HG03469 (cell line): ENCODE results near the gene ZBED5.
A peak's percentile ranks its signal among the peaks of the same experiment; 100 is the strongest.
"Not testable (repeated sequence)": the region's sequence is repeated elsewhere in the genome, so short reads cannot be mapped to it uniquely, and the experiment has no call there.

ENCODE experiments used
- ATAC-seq: cut with Tn5 transposase; IDR thresholded peaks from one replicate; pipeline ENCODE4 v1.9.1; 2021; ENCODE audit warnings: mild to moderate bottlenecking, moderate library complexity, moderate number of reproducible peaks; ENCODE audit not compliant: unreplicated experiment

ZBED5 gene

DNA sequence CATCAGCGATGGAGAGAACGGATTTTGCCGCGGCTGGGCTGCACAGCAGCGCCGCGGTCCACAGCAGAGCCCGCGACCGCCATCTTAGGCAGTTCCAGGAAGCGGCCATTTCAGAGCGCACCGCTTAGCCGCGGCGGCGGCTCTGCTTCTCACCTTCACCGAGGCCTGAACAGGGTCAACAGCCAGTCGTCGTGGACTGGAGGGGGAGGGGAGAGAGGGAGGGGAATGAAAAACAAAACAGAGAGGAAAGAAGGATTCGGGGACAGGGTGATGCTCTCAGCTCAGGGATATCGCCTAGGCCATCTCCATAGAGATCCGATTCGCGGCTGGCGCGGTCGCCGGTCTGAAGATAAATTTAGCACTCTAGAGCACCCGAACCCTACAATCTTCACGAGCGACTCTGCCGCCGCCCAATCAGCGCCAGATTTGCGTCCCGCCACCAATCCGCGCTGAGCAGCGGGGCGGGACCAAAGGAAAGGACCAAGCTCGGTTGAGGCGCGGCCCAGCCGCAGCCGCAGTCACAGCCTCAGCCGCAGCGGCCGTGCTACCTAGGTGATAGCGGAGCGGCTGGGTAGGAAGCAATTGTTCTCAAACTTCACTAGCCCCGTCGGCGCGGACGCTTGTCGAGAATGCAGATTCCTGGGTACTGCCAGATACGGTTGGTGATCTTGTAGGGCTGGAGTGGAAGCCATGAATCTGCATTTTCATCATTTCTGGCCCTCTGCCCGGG, at the start of gene ZBED5:
Gene ZBED5 (minus strand): TSS at position 345 of the 730 bp plus-strand sequence. CDS start 3,108 bp downstream, outside the sequence.
- peak; percentile 85 for ATAC-seq

DNA sequence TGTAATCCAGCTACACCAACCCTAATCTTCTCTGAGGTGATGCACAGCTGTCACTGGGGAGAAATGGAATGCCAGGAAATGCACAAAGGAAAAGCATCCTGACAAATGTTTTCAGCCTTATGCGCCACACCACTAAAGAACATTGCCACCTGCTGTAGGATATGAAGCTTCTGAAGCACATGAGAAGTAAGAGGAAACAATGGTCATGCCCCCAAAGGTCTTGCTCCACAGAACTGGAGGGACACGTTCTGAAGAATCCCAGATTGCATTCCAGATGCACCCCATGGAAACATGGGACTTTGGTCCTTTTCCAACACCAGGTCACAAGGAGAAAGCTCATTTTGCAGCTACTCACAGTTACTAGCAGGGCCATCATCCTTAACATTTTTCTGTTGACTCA, 48.7 kb upstream of the ZBED5 start:
- ATAC-seq: no peak

DNA sequence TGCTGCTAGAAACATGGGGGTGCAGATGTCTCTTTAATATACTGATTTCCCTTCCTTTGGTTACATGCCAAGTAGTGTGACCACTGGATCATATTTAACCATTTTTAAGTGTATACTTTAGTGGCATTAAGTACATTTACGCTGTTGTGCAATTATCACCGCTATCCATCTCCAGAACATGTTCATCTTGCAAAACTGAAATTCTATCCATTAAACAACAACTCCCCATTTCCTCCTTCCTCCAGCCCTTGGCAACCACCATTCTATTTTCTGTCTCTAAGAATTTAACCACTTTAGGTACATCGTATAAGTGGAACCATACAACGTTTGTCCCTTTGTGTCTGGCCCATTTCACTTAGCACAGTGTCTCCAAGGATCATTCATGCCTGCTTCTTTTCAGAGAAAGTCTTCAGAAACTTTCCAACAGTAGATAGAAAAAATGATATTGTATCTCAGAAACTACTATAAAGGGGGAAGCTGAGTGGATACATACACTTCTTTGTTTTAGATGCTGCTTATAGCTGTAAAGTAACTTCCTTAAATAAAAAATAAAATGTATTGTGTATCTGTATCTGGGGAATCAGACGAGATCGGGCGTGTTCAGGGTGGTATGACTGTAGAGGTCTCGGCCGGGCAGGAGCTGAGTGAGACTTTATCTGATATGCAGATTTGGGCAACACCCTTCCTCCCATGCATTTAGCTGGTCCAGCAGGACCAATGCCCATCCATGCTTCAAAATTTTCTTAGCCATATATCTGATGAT, 44.6 kb upstream of the ZBED5 start:
- ATAC-seq: no peak

DNA sequence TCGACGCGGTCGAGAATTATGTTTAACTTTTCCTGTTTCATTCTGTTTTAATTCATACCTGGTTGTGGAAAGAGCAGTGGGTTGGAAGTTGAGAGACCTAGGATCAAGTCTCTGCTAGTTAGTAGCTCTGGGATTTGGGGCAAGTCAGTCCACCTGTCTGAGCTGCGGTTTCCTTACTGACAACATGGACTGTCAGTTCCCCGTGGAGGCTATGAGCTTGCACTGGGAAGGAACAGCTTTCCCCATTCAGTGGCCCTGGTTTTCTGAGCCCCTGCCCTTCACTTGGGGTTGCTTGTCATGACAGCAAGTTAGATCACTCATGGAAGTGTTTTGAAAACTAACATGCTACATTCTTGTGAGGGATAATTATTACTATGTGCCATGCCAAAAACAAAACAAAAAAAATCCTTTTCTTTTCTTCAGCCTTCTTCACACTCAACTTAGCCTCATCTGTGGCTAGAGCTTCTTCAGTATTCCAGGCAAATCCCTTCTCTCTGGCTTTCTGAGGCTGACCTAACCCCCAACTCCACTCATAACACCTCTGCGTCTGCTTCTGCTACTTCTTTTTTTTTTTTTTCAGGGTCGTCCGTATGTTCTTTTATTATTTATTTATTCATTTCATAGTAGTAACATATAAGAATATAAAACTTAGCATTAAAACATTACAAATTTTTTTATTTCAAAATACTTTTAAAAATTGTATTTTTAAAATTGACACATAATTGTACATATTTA, 43.0 kb upstream of the ZBED5 start:
- no peak for ATAC-seq

DNA sequence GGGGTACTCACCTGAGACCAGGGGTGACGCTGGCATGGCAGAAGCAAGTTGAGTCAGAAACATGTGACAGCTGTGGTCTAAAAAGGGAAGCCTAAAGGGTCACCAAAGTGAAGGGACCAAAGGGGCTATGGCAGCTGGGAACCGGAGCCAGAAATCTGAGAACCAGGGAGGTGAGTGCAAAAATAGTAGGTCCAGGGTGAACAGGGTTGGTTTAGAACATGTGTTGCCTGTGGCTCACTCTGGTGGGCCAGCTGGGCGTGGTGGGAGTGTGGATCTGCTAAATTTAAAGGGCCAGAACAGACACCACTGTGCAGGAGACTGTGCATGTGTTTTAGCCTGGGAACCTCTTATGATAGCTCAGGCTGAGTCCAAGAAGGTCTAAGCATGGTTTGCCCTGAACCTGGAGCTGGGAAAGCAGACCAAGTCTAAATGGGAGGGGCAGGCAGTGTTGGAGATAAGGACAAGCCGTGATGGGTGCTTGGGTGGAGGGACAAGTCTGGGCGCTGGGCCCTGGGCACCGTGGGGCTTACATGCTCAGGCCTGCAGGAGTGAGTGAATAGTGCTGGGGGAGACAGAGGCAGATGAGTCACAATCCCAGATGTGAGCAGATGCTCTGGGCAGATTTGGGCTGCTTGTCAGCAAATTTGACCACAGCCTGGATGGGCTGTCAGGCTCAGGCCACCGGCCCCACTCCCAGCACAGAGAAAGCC, 41.4 kb upstream of the ZBED5 start:
- ATAC-seq: no peak

DNA sequence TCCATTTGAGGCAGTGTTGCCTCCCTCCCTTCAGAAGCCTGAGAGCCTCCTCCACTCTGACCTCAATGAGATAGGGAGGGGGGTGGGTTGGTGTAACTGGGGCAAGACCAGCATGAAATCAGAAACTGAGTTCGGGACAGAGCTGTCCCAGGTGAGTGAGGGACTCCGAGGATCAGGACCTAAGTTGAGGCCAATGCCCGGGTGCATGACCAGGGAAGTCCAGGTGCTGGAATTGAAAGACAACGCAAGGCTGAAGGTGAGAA, 40.8 kb upstream of the ZBED5 start:
- ATAC-seq: no peak

DNA sequence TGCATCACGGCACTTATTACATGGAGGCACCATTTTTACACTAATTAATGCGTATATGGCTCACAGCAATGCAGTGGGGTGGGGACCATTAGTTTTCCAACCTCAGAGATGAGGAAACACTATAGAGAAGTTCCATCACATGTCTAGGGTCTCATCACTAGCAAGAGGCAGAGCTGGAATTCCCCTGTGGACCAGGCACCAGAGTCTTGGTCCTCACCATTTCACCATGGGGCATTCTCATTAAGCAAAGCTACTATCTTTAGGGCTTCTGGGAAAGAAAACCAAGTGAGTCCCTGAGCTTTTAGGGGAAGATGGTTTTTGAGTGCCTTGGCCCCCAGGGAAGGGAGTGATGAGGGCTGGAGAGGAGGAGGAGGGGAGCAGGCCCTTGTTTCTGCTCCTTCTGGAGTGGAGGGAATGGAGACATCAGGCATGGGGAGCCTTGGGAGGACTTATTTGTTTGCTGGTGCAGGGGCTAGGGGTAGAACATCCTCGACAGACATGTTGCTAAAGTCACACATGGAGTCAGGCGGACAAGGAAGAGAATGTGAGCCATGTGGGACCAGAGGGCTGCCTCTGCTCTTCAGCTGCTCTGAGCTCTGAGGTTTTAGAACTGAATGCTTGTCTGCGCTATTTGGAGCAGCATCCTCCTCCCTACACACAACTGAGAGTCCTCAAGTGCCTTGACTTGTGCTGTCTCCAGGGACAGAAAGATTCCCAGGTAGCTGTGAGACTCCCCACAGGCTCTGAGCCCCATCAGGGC, 40.3 kb upstream of the ZBED5 start:
- no peak for ATAC-seq

DNA sequence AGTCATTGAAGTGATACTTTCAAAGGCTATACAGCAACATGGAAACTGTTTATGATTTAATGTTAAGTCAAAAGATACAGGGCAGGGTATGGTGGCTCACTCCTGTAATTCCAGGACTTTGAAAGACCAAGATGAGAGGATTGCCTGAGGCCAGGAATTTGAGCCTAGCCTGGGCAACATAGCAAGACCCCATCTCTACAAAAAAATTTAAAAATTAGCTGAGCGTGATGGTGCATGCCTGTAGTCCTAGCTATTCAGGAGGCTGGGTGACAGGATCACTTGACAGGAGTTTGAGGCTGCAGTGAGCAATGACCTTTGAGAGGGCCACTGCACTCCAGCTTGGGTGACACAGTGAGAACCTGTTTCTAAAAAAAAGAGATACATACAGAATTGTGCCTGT, 39.3 kb upstream of the ZBED5 start:
- no peak for ATAC-seq

DNA sequence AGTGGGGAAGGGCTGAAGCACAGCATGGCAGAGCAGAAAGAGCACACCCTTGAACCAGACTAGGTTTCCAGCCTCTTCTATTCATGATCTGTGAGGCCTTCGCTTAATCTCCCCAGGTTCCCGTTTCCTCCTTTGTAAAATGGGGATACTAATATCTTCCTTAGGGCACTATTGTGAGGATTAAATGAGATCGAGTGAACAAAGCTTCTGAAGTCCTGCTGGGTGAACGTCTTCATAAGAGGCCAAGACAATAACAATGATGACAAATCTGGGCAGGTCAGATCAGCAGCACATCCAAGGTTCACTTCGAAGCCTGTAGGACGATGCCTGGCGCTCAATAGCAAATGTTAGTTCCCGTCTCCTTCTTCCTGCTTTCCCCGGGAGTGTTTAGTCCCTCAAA, 38.6 kb upstream of the ZBED5 start:
- ATAC-seq: no peak

DNA sequence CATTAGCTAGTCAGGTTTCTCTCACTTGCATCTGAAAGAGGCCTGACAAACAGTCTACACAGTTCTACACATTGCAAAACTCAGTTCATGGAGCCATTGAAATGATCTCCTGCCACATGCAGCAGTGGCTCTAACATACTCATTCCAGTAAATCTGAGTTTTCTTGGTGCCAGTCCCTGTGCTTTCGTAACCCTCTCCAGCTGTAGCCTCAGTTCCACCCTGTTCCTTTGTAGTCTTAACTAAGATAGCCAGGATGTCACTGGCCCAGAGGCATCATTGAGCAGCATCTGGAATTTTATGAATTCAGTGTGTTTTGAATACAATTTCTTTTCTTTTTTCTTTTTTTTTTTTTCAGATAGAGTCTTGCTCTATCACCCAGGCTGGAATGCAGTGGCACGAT, 37.4 kb upstream of the ZBED5 start:
- no peak for ATAC-seq

DNA sequence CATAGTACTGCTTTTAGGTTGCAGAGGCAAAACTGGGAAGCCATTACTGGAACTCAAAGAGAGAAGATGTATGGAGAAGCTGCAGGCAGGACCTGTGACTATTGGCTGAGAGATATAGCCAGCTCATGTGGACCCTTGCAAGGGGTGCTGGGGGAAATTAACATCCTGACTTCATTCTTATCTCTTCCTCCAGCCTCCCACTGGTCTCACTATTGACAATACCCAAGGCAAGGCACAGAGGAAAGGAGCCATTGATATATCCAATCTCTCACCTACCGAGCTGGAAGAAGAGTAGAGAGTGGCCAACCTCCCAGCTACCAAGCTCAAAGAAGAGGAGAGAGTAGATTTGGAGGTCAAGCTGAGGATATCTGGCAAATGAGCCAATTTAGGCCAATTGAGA, 36.8 kb upstream of the ZBED5 start:
- no peak for ATAC-seq

DNA sequence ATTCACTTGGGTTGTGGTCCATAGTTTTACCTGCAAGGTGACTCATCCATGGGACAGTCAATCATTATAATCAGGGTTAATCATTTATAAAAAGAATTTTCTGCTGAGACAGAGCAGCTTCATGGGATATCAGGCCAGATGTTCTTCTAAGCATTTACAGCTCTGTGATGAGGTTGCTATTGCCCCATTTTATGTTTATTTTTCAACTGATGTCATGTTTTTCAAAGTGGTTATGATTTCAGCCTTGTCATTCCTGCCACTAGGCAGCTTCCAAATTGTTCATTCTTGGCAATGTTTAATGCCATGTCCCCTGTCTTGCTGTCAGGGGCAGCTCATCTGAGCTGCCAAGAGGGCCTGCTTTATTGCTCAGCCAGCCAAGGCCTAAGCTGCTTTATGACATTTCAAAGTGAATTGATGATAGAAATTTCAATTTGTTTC, 35.9 kb upstream of the ZBED5 start:
- no peak for ATAC-seq

DNA sequence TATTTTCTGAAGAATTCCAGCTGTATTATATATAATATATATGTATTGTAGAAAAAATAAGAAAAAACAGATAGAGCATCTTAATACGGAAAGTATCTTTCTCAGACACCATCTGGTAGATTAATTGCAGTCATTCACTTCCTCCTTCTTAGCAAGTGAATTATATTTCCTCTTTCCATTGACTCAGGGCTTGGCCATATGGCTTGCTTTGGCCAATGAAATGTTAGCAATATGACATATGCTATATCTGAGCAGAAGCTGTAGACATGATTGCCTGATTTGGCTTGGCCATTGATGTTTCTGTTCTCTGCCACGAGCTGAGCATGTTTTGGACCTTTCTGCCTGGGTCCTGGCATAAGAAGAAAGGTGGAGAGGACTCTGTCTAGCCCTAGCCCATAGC, 34.4 kb upstream of the ZBED5 start:
- ATAC-seq: no peak

DNA sequence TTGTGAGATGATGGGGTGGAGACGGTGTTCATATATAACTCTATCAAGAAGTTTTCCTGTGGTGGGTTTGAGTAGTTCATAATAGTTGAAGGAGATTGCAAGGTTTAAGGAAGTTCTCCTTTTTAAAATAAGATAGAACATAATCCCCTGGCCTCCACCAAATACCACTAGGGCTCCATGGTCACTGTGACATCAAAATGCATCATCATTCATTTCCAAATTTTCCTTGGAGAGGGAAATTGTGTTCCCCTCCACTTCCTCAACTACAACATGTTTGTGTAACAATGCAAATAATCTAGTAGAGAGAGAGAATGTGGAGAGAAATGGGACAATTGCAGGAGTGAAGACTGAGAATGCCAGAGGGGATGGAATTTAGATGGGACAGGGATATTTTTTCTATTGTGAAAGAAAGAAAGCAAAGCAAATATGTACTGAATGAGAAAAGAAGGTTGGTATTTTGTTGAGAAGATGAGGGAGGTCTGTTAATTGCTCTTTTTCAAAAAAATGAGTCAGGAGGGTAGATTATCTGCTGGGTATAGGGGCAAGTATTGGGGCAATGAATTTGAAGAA, 33.4 kb upstream of the ZBED5 start:
- no peak for ATAC-seq

DNA sequence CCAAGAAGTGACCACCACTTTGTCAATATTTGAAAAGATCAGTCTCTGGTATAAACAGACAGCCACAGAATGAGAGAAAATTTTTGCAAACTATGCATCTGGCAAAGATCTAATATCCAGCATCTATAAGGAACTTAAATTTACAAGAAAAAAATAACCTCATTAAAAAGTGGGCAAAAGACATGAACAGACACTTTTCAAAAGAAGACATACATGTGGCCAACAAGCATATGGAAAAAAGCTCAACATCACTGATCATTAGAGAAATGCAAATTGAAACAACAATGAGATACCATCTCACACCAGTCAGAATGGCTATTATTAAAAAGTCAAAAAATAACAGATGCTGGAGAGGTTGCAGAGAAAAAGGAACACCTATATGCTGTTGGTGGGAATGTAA, 32.2 kb upstream of the ZBED5 start:
- not testable (repeated sequence) for ATAC-seq

DNA sequence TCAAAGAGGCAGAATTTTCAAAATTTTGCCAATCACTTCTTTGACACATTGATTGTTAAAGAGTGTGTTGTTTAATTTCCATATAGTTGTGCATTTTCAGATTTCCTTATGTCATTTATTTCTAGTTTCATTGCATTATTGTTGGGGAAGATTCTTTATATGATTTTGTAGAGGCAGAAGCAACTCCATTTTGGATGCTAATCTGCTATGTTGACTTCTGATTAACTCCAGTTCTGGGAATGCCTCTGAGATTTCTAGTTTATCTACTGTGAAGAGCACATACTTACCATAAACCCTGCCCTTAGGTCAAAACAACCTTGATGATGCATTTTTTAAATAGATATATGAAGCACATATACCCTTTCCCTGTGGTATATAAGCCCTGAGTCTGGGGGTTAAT, 29.5 kb upstream of the ZBED5 start:
- ATAC-seq: no peak

DNA sequence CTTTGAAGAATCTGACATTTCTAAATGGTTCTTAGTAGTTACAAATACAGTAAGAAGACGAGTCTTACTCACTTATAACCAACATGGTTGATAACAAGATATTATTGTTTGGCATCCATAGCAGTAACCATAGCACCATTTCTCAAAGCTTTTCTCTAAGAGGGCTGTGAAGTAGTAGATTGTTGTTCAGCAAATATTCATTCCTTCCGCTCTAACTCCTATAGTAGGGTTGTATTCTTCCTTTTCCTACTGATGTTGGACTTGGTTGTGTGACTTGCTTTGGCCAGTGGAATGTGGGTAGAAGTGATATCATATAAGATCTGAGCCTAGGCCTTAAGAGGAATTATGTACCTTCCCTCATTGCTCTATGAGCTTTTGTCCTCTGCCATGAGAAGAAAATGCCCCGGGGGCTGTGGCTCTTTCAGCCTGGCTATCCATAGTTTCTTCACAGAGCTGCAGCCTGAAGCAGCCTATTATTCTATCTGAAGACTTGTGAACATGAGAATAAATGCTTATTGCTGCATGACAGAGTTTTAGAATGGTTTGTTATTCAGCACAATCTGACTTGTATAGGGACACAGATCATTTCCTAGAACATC, 28.9 kb upstream of the ZBED5 start:
- no peak for ATAC-seq

DNA sequence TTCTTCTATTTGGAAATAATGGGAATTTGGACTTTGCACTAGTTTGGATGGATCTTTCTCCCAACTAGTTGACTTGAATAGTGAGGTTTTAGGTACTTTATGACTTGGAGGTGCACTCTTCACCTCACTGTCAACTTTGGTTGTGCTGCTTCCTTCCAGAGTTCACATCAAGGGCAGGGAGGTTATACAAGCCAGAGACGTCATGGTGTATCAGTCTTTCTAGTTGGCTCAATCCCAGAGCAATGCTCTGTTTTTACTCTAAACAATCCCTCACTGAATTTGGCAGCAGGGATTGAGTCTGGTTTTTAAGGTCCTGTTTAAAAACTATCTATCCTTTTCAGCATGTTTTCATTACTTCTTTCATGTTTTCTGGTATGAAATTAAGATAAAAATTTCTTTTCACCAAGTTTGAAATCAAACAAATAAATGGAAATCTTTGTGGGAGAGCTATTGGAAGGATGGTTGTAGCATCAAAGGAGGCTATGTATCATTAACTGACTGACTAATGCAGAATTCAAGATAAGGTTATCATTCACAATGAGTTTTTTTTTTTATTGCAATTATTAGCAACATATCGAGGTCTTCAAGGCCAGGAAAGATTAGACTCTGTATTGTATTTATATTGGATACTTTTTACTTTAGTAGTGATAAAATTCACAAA, 28.0 kb upstream of the ZBED5 start:
- ATAC-seq: no peak

DNA sequence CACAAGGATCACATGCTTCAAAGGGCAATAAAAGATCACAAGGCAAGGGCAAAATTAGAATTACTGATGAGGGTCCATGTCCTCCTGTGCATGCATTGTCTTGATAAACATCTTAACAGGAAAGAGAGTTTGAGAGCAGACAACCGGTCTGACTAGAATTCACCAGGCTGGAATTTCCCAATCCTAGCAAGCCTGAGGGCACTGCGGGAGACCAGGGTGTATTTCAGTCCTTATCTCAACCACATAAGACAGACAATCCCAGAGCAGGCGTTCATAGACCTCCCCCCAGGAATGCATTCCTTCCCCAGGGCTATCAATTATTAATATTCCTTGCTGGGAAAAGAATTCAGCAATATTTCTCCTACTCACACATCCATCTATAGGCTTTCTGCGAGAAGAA, 26.4 kb upstream of the ZBED5 start:
- ATAC-seq: not testable (repeated sequence)
